Prostate gland (tissue), 2 donors: ENCODE results near the gene TRMT112.

ENCODE experiments used
- POLR2A ChIP-seq: fragments of 450-650 bp; IDR thresholded peaks from one replicate; pipeline ENCODE4 v1.6.1; 2016; ENCODE audit warnings: antibody characterized with exemption, mild to moderate bottlenecking
- POLR2AphosphoS5 ChIP-seq: sonication (generic); formaldehyde crosslinking; IDR thresholded peaks from one replicate; pipeline ENCODE4 v1.6.1; 2017; ENCODE audit warnings: antibody characterized with exemption
- TF ChIP-seq, protein P1 (sequence below), 4 experiments: fragments of 200-600 bp in 2 of 4; fragments of 450-650 bp in 2 of 4; sonication (generic) in 2 of 4; IDR thresholded peaks; 1 replicate in 3 of 4; 2 replicates in 1 of 4; pipeline ENCODE4 v1.5.1; 2016 to 2019; ENCODE audit warnings: antibody characterized with exemption in 4 of 4, mild to moderate bottlenecking in 2 of 4, moderate library complexity in 2 of 4

DNA sequence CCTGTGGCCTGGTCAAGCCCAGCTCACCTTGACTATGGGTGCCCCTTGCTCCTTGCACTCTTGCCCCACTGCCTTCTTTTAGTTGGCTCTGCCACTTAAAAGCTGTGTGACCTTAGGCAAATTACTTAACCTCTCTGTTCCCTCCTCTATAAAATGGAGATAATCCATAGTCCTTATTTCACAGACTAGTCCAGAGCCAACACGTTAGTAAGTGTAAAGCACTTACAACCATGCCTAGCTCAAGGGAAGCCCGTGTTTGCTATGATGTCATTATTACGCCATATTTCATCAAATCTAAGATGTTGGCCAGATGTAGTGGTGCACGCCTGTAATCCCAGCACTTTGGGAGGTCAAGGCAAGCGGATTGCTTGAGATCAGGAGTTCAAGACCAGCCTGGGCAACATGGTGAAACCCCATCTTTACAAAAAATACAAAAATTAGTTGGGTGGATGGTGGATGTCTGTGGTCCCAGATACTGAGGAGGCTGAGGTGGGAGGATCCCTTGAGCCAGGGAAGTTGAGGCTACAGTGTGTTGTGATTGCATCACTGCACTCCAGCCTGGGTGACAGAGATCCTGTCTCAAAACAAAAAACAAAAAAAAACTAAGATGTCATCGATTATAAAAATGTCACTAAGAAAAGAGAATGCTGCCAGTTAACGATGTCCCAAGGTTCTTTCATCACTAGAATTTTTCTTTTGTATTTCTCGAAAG, 20.3 kb upstream of the TRMT112 start:
- no peak for TF ChIP-seq POLR2AphosphoS5
- TF ChIP-seq, protein P1, sequence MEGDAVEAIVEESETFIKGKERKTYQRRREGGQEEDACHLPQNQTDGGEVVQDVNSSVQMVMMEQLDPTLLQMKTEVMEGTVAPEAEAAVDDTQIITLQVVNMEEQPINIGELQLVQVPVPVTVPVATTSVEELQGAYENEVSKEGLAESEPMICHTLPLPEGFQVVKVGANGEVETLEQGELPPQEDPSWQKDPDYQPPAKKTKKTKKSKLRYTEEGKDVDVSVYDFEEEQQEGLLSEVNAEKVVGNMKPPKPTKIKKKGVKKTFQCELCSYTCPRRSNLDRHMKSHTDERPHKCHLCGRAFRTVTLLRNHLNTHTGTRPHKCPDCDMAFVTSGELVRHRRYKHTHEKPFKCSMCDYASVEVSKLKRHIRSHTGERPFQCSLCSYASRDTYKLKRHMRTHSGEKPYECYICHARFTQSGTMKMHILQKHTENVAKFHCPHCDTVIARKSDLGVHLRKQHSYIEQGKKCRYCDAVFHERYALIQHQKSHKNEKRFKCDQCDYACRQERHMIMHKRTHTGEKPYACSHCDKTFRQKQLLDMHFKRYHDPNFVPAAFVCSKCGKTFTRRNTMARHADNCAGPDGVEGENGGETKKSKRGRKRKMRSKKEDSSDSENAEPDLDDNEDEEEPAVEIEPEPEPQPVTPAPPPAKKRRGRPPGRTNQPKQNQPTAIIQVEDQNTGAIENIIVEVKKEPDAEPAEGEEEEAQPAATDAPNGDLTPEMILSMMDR (IDR thresholded peaks at IDR 0.05) = no peak
- TF ChIP-seq POLR2A = no peak
